DND-41 (cell line): Measurements from ENCODE around the gene DYRK1B.

Experiments used
- CTCF ChIP-seq: IDR thresholded peaks from 2 replicates; pipeline ENCODE4 v1.5.1; 2012; ENCODE audit warnings: borderline replicate concordance, low read length, moderate library complexity, mild to moderate bottlenecking; ENCODE audit not compliant: poor library complexity, severe bottlenecking; ENCODE audit errors: extremely low read depth
- EZH2 ChIP-seq: IDR thresholded peaks from 3 replicates; pipeline ENCODE4 v1.6.1; 2012; ENCODE audit warnings: borderline replicate concordance, low read depth, mild to moderate bottlenecking, moderate library complexity, low read length, inconsistent platforms; ENCODE audit not compliant: severe bottlenecking

- TF ChIP-seq CTCF (no peak), EZH2 (no peak)
These were observed 31.0 kb downstream of the DYRK1B start for GRCh38 chr19:39802958-39803357.
